ENCODE results near the gene BNC1. TPM values are rescaled to one million over a fixed set of nuclear protein-coding genes. Genes with fewer than 3 reads are reported as not detected.

Gene BNC1
- total RNA-seq, 1 experiment from 2014 or later = not detected

- H3K4me1 ChIP-seq = peaks cover 13% of the 10 kb centered on the region
- CTCF ChIA-PET = no interaction called here
- H3K4me3 ChIP-seq (ENCODE audit: low read depth, low read length) = no peak overlapping the region
- no peaks in the 10 kb centered on the region for H3K27me3 ChIP-seq (replicated peaks; ENCODE audit: control insufficient read depth, insufficient read depth, low read length)
- POLR2A ChIA-PET = no interaction called here
- Mint-ChIP-seq H3K27me3 (ENCODE audit: insufficient read depth, unreplicated experiment) (no peaks in the 10 kb centered on the region), H3K27ac (ENCODE audit: unreplicated experiment) (no peak overlapping the region), H3K4me1 (ENCODE audit: low read depth, unreplicated experiment) (no peaks in the 10 kb centered on the region), H3K4me3 (ENCODE audit: unreplicated experiment) (no peak overlapping the region), H3K9me3 (ENCODE audit: unreplicated experiment) (no peaks in the 10 kb centered on the region), H3K36me3 (ENCODE audit: insufficient read depth, unreplicated experiment) (no peaks in the 10 kb centered on the region)
- H3K9me3 ChIP-seq = no peaks in the 10 kb centered on the region; the same call in 1 of the 2 replicates
- no peaks in the 10 kb centered on the region for H3K36me3 ChIP-seq (ENCODE audit: control insufficient read depth, insufficient read depth, low read length)
- intact Hi-C loops (cut with micrococcal nuclease; ENCODE audit: unreplicated experiment) = loop anchor here (5.0 kb wide), 1 partner anchor 72 kb away; no protein-coding TSS in a partner anchor
- no peak for DNase-seq
- BruUV-seq (replicated peaks) = no TSS peak
- no peak for TF ChIP-seq CTCF (IDR thresholded peaks at IDR 0.05; ENCODE audit: insufficient read depth in 1 of 2, low read depth in 1 of 2, low read length in 1 of 2, severe bottlenecking in 1 of 2, unreplicated experiment in 1 of 2)
Observed at GRCh38 chr15:83319771-83320170, 35.3 kb upstream of the BNC1 start.

DNA sequence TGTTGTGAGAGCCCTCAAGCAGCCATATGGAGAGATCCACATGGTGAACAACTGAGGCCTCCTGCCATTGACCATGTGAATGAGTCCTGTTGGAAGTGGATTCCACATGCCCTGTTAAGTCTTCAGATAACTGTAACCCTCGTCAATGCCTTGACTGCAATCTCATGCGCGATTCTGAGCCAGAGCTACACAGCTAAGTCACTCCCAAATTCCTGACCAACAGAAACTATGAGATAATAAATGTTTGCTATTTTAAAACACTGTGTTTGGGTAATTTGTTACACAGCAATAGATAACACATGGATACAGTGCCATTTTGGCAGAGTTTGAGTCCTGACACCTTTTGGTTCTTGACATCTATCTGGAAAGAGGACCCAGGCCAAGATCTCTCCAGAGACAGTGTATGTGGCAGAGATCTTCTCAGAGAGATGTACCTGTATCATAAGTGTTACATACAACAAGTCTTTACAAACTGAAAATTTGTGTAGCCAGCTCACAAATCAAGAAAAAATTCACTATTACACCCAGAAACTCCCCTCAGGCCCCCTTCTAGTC is 34.5 kb upstream of the BNC1 start:
- no peak for DNase-seq
- no peak overlapping the region for H3K4me3 ChIP-seq (ENCODE audit: low read depth, low read length)
- peaks cover 12% of the 10 kb centered on the region for H3K4me1 ChIP-seq
- no peaks in the 10 kb centered on the region for H3K36me3 ChIP-seq (ENCODE audit: control insufficient read depth, insufficient read depth, low read length)
- no peaks in the 10 kb centered on the region; the same call in 1 of the 2 replicates for H3K9me3 ChIP-seq
- no peak for TF ChIP-seq CTCF (IDR thresholded peaks at IDR 0.05; ENCODE audit: insufficient read depth in 1 of 2, low read depth in 1 of 2, low read length in 1 of 2, severe bottlenecking in 1 of 2, unreplicated experiment in 1 of 2)
- H3K36me3 Mint-ChIP-seq (ENCODE audit: insufficient read depth, unreplicated experiment) = no peaks in the 10 kb centered on the region
- H3K27me3 Mint-ChIP-seq (ENCODE audit: insufficient read depth, unreplicated experiment) = no peaks in the 10 kb centered on the region
- no peak overlapping the region for H3K4me3 Mint-ChIP-seq (ENCODE audit: unreplicated experiment)
- no peaks in the 10 kb centered on the region for H3K9me3 Mint-ChIP-seq (ENCODE audit: unreplicated experiment)
- CTCF ChIA-PET = no interaction called here
- no peaks in the 10 kb centered on the region for H3K4me1 Mint-ChIP-seq (ENCODE audit: low read depth, unreplicated experiment)
- intact Hi-C loops (cut with micrococcal nuclease; ENCODE audit: unreplicated experiment) = no loop called here
- POLR2A ChIA-PET = no interaction called here
- H3K27me3 ChIP-seq (replicated peaks; ENCODE audit: control insufficient read depth, insufficient read depth, low read length) = no peaks in the 10 kb centered on the region
- BruUV-seq (replicated peaks) = no TSS peak
- no peak overlapping the region for H3K27ac Mint-ChIP-seq (ENCODE audit: unreplicated experiment)

DNA sequence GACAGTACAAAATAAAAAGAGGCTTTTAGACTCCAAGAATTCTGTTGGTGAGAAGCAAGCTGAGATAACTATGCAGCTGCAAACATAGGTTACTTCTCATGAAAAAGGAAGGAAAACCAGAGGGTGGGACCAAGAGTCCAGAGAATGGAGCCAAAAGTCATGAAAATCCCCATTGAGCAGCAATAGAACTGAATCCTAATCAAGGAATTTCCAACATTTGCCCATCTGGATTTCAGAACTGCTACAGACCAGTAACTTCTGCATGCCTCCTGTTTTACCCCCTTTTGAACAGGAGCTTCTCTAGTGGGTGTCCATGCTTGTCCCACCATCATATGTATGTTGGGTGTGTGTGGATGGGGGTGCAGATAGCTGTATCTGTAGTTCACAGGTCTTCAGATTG is 33.6 kb upstream of the BNC1 start:
- Mint-ChIP-seq H3K4me3 (ENCODE audit: unreplicated experiment) (no peak overlapping the region), H3K36me3 (ENCODE audit: insufficient read depth, unreplicated experiment) (no peaks in the 10 kb centered on the region), H3K4me1 (ENCODE audit: low read depth, unreplicated experiment) (no peaks in the 10 kb centered on the region), H3K27ac (ENCODE audit: unreplicated experiment) (no peak overlapping the region), H3K9me3 (ENCODE audit: unreplicated experiment) (no peaks in the 10 kb centered on the region), H3K27me3 (ENCODE audit: insufficient read depth, unreplicated experiment) (no peaks in the 10 kb centered on the region)
- no peak for TF ChIP-seq CTCF (IDR thresholded peaks at IDR 0.05; ENCODE audit: insufficient read depth in 1 of 2, low read depth in 1 of 2, low read length in 1 of 2, severe bottlenecking in 1 of 2, unreplicated experiment in 1 of 2)
- peaks cover 5% of the 10 kb centered on the region; the same call in 1 of the 2 replicates for H3K4me1 ChIP-seq
- H3K4me3 ChIP-seq (ENCODE audit: low read depth, low read length) = no peak overlapping the region
- H3K27me3 ChIP-seq (replicated peaks; ENCODE audit: control insufficient read depth, insufficient read depth, low read length) = no peaks in the 10 kb centered on the region
- intact Hi-C loops (cut with micrococcal nuclease; ENCODE audit: unreplicated experiment) = no loop called here
- H3K36me3 ChIP-seq (ENCODE audit: control insufficient read depth, insufficient read depth, low read length) = no peaks in the 10 kb centered on the region
- CTCF ChIA-PET = no interaction called here
- no peak for DNase-seq
- no TSS peak for BruUV-seq (replicated peaks)
- POLR2A ChIA-PET = no interaction called here
- H3K9me3 ChIP-seq = no peaks in the 10 kb centered on the region; the same call in 1 of the 2 replicates
